HG03457 (cell line): ENCODE measurements around the gene VEGFA.

ENCODE experiments used
- ATAC-seq: cut with Tn5 transposase; IDR thresholded peaks from one replicate; pipeline ENCODE4 v1.9.1; 2021; ENCODE audit warnings: moderate number of reproducible peaks; ENCODE audit not compliant: unreplicated experiment

VEGFA gene

GRCh38 chr6:43759136-43759906, 10.7 kb upstream of the VEGFA start:
- no peak for ATAC-seq

- no peak for ATAC-seq
These were observed 10.2 kb upstream of the VEGFA start for GRCh38 chr6:43759907-43760206.

- ATAC-seq = no peak
These were observed 9.5 kb upstream of the VEGFA start for GRCh38 chr6:43760210-43761168.

GRCh38 chr6:43761666-43762409, 8.2 kb upstream of the VEGFA start:
- no peak for ATAC-seq

GRCh38 chr6:43762410-43762768, 7.6 kb upstream of the VEGFA start:
- no peak for ATAC-seq

GRCh38 chr6:43762966-43763695, 6.9 kb upstream of the VEGFA start:
- no peak for ATAC-seq

GRCh38 chr6:43763812-43764522, 6.0 kb upstream of the VEGFA start:
- ATAC-seq = no peak

- no peak for ATAC-seq
These were observed 5.2 kb upstream of the VEGFA start for GRCh38 chr6:43764772-43765171.

GRCh38 chr6:43765776-43766499, 4.1 kb upstream of the VEGFA start:
- ATAC-seq = no peak

GRCh38 chr6:43766500-43766853, 3.5 kb upstream of the VEGFA start:
- no peak for ATAC-seq

GRCh38 chr6:43766964-43767461, 3.0 kb upstream of the VEGFA start:
- ATAC-seq = no peak

GRCh38 chr6:43767553-43768505, 2.2 kb upstream of the VEGFA start:
- ATAC-seq = no peak

GRCh38 chr6:43768506-43768860, 1.5 kb upstream of the VEGFA start:
- ATAC-seq = no peak

GRCh38 chr6:43768983-43769525, 957 bp upstream of the VEGFA start:
- no peak for ATAC-seq

GRCh38 chr6:43770372-43771209, 580 bp downstream of the VEGFA start:
- ATAC-seq = no peak

- ATAC-seq = no peak
These were observed 1.3 kb downstream of the VEGFA start for GRCh38 chr6:43771210-43771857.
